Stimulated activated CD8-positive, alpha-beta memory T cell treated with anti-CD3 and anti-CD28 coated beads, Interleukin-15, amount 100 ng/mL, for 24 hours (primary cell): ENCODE results near the gene HS6ST3.

Source experiments
- DNase-seq: peaks from one replicate; pipeline ENCODE4 v3.0.0-alpha.2; 2020; ENCODE audit warnings: low read depth

HS6ST3 gene

DNA sequence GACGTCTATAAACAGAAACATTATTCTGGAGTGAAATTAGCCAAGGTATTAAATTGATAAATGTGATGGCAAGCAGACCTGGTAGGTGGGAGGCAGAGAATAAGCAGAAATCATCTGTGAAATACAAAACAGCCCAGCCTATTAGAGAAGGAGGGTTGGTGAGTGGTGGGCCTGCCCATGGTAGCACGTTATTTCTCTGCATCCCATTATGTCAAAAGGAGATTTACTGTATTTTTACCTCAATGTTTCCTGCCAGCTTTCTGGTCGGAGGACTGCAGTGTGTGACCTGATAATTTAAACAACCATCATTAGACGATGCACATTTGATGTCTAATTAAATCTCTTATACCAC, 703.5 kb downstream of the HS6ST3 start:
- no peak for DNase-seq

DNA sequence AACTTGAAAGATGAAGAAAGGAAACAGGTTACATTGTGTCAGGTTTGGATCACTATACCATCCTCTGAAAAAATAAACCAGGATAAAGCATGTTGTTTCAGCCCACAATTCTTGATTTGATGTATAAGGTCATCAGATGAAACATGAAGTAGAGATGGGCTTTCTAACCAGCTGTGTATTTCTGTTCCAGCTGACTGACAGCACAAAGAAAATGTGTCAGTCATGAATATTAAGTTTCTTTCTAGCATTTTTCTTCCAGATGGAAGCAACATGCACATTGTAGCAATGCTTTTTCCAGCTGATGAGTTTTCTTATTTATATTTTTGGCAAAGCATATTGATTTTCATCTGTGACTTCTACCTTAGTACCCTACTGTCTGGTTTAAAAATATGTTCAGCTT, 704.8 kb downstream of the HS6ST3 start:
- no peak for DNase-seq

DNA sequence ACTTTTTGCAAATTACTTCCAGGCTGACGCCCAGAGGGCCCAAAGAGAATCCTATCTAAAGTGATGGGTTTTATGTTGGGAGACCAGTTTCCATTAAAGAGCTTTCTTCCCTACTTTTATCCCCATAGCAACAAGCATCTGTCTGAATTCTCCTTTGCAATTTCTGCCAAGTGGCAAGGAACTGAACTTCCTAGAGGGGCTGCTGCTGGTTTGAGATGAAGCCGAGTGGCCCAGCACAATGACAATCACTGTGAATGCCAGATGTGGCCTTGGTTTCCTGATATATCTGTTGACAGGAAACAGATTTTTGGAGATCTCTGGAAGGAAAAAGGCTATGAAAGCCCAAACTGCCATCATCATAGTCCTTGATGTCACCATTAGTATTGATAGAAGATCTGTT, 705.8 kb downstream of the HS6ST3 start:
- DNase-seq = no peak

DNA sequence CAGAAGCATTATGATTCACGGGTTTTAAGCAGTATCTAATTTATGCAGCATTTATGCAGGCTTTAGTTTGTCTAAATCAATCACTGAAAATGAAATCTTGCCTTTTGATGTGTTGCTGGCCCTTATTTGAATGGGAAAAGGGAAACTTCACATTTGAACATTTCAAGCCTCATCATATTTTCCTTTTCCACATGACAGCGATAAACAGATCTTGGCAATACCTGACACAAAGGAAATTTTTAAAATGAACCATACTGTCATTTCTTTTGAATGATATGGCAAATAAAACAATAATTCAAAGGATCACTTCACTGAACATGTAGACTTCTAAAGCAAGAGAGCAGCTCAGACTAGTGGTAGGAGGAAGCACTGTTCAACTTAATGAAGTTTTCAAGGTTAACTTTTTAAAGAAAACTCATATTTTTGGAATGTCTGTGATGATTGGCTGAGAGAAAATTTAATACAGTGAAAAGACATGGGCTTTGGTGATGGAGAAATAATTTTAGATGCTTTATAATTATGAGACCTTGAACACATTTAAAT, 706.3 kb downstream of the HS6ST3 start:
- DNase-seq = no peak

DNA sequence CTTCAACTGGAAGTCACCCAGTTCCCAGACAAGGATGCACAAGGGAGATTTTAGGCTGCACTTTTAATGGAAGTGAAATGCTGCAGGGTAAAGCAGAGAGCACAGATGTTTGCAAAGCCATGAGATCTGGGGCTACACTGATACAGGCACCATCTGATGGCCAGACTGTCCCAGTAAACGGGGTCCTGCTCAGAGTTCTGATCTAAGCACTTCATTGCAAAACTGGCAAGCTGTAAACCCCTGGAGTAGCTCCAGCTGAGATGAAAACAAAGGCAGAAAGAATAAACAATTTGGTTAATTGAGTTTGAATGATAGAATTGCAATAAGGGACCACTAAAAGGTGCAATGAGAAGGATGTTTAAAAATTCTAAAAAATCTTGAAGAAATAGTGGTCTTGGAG, 707.2 kb downstream of the HS6ST3 start:
- no peak for DNase-seq

DNA sequence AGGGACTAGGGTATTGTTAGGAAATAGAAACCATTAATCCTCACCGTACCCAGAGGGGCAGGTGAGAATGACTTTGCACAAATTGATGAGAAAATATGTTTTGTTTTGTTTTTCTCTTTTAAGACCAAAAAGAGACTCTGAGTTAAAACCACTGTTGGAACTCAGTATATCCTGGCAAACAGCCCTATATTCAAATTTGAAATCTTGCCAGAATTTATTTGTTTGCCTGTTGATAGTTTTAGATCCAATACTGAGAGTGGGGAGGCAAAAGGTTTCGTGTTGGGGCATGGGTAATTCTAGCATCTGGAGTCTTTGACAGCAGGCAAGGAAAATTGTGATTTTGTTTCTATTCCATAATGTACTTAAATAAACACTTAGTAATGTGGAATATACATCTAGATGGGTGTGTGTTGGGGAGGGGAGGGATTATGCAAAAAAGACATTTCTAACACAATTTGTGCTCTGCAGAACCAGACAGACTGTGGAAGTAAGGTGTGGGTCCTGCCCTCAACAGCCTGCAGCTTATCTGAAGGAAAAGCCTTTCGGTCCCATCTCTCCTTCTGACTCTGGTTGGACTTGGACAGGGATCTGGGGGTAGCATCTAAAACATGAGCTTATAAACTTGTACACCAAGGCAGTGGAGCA, 713.7 kb downstream of the HS6ST3 start:
- DNase-seq = no peak

DNA sequence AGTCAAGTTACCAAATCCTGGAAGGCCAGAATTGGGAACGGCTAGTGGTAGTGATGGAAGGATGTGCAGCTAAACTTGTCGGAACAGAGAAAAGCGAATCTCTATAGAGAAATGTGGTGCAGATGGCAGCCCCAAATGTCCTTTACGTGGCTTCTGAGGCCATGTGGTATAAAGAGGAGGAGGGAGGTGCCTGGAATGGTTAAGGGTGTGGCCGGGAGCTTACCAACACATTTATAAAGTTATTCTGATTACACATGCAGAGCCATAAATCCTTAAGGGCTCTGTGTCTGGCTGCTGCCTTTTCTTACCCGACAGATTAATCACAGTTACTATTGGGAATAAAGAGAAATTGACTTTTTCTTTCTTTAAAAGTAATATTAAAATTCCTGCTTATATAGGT, 714.3 kb downstream of the HS6ST3 start:
- DNase-seq = no peak

DNA sequence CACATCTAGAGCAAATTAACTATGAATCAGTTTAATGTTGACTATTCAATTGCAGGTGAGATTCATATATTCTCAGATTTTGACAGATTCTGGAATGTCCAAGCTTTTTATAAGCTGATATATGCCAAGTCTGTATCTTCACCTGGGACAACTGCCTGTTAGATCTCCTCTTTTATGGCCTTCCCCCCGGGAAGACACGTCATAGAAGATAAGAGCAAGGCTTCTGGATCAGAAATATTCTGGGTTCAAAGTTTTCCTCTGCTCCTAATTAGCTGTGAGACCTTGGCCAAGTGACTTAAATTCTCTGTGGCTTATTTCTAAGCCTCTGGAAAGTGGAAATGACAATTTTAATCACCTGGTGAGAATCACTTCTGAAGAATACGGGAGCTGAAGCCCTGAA, 716.8 kb downstream of the HS6ST3 start:
- DNase-seq = no peak

DNA sequence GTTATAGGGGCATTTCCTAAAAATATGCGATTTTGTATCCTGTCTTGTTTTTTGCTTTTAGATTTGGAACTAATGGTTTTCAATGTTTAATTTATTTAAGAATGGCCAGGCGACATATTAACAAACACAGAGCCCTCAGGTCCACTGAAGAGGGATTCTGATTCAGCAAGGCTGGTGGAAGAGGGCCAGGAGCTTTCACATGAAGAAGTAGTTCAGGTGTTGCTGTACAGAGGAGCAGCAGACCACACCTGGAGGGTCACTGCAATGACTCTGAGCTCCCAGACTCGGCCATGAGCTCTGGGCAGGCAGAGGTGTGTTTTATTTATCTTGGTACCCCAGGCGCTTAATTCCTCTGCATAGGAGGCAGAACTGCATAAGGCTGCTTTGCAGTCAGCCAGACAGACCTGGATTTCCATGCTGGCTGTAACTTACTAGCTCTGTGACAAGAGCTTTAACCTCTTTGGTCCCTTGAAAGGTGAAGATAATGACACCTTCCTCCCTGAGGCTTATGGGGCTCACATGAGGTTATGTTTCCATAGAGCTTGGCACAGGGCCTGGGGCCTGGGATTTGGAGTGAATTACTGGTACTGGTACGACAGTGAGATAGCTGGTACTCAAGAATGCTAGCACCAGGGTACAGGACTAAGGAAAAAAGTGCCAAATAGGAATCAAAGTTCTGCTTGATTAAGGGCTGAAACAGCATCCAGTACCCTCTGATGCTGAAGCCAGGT, 719.6 kb downstream of the HS6ST3 start:
- no peak for DNase-seq

DNA sequence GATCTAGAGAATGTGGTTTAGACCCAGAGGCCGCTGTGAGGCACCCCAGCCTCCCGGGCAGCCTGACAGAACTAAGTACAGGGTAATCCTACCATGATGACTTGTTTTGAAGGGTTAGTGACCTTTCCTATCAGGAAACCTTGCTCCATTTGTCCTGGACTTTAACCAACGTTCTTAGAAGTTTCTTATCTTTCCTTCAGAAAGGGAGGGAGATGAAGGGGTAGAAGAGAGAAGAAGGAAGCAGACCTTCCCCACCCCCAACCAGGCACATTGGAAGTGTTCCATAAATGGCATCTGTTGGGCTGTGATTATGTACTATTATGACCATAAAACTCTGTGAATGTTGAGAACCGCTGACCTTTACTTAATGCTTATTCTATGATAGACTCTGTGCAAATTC, 720.2 kb downstream of the HS6ST3 start:
- no peak for DNase-seq

DNA sequence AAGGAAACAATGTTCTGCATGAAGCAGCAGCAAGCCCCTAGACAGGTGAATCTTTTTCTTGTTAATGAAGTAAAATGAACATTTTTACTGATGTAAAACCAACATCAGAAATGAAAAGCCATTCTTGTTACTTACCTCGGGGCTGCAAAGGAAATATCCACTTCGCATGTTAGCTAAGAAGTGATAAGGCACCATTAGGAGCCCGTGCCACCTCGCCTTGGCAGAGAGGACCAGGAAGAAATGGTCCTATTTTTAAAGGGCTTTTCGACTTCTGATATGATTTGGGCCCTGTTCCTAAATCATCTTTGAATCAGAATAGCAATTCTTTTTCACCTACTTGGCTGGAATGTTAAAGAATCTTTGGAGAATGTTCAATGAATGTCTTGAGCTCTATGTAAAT, 721.1 kb downstream of the HS6ST3 start:
- DNase-seq = no peak

DNA sequence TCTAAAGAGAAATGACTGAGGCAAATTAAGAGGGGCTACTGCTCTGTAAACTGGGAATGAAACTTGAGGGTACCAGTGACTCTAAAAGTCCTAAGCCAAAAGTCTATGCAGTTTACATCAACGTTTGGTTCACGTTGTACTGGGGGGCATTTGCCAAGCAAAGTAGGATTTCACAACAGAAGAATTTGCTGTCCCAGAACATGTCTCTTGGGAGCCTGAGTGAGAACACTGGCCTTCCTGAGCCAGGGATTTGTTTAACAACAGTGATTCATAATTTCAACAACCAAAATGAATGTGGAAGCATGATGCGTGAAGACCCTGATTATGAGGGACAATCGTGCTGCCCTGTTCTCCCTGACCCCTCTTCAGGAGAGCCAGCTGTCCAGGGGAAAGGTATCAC, 726.4 kb downstream of the HS6ST3 start:
- DNase-seq = no peak

DNA sequence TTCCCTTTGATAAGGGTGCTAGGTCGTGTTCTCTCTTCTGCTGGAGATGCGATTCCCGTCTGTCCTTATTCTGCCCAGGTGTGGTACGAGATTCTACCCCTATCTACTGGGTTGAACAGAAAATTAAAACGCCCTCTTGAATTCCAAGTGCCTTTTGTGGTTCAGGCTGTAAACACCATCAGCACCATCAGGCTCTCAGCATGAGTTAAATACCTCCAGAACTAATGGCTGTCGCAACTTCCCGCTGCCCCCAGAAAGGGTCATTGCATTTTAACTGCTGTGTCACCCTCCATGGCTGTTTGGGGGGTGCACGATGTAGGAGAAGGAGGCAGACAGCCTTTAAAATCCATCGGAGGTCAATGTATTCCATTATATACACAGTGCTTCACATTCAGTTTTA, 727.0 kb downstream of the HS6ST3 start:
- DNase-seq = no peak

DNA sequence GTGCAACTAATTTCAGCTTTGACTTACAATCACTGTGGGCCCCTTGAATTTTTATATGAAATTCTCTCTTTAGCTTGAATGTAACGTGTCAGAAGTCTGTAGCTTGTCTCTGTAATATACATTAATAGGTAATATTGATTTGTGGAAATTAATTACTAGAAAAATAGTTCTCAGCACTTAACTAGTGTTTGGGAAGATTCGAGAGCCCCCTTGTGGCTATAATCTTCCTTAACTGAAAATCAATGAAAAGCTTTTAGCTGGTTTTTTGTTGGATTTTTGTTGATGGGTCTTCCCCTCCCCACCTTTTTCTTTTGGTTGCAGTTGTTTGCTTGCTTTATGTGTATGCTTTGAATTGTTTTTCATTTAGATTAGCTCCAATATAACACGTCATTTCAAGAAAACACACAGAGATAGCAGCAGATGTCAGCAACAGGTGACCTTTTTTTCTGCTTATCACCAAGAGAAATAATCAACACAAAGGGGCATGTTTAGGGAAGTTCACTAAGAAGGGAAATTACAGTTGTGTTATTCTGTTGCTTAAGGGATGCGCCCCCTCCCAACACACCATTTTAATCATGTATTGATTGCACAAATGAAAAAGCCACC, 727.5 kb downstream of the HS6ST3 start:
- no peak for DNase-seq

DNA sequence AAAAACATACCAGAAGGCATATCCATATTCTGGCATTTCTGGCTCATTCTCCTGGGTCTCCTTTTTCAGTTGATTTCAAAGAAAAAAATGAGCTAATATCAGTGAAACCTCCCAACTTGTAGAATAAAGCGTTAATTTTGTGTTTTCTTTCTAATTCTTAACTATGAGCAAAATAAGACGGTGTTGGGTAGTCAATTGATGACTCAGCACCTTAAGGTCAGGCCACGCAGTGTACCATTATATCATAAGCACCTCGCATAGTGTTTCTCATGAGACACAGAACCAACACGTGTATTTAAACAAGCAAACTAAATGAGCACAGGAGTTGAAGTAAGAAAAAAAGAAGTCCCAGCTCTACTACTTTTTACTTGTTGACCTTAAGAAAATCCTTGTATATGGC, 729.5 kb downstream of the HS6ST3 start:
- DNase-seq = no peak

DNA sequence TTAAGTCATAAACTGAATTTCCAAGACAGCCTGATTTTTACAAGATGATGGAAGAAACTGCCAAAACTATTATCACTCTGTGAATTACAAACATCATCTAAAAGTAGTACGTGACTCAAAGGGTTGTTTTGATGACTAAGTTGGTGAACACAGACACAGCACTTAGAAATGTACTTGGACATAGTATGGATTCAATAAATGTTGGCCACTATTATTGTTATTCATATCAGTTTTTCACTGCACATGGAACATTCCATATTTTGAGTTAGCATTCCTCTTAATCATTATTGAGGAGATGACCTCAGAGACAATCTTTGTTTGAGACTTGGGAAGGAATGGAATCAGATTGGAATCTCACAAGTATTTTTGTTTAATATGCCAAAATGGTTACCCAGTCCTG, 731.5 kb downstream of the HS6ST3 start:
- DNase-seq = no peak

DNA sequence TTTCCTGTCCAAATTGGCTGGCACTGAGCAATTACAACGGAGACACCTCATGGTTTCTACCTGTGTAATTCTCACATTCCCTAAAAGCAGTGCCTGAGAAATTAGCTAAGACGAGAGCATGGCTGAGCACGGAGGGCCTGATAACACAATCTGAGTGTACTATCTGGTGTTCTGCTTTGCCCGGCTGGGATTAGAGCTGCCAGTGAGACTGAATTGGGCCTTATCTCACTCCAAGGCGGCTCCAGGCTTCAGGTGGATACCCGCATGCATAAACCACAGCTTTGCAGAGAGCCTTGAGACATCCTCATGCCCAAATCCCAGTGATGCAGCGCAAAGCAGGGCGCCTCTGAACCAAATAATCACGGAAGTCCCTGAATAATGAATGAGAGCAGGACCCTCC, 732.1 kb downstream of the HS6ST3 start:
- DNase-seq = no peak

DNA sequence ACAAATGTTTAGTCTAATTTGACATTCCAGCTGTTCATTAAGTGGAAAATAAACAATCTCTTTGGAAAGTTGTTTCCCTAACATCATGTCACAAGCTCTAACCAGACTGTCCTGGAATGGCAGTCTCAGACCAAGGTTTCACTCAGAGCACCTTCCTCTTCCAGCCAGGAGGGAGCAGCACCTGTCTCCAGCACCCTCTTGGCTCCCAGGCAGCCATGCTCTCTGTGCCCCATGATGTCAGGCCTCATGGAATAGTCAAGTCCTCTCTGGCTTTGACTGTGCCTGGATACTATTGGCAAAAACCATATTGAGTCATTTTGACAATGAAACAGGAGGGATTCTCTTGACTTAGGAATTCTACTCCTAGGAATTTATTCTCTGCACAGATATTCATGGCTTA, 733.0 kb downstream of the HS6ST3 start:
- no peak for DNase-seq

DNA sequence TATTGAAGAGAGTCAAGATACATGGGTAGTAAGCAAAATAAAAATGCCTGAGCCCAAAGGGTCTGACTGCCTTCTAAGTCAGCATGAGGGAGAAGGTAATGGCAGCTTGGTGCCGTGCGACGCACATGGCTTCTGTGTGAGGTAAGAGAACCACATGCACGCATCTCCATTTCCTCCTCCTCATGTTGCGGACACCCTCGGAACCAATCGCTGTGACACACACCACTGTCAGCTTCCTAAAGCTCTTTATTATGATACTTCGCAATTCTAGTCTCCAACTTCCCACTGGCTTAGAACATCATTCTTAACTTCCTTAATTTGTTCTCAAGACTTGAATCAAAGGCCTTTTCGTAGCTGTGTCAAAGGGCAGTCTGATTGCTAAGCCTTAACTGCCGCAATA, 734.2 kb downstream of the HS6ST3 start:
- no peak for DNase-seq

DNA sequence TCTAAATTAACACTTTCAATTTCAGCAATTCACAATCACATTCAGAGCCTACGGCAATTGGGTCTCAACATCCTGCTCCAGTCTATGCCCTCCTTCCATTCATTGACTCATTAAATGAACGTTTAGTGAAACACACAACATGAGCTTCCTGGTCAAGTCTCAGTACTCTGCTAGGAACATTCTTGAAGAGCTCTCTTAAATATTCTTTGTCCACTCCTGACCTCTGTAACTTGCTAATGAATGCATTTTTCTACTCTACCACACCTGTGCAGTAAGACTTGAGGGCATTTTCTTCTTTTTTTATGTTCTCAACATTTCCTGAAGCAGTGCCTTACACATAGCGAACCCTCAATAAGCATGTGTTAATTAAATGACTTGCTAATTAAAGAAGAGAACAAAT, 735.7 kb downstream of the HS6ST3 start:
- DNase-seq = no peak

DNA sequence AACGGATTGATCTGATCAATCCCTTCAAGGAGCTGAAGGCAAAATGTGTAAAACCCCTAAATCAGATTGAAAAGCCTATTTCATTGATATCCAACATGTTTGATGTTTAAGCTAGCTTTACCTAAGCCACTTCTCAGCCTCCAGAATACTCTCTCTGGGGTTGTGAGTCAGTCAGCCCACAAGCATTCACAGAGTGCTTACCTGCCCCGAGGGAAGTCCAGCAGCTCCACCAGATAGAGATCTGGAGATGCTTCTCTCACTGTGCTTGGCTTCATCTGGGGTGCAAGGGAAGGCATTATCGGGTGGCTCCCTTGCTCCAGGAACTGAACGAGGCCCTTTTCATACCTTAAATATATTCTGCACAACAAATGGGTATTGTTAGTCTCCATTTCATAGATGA, 744.7 kb downstream of the HS6ST3 start:
- no peak for DNase-seq

DNA sequence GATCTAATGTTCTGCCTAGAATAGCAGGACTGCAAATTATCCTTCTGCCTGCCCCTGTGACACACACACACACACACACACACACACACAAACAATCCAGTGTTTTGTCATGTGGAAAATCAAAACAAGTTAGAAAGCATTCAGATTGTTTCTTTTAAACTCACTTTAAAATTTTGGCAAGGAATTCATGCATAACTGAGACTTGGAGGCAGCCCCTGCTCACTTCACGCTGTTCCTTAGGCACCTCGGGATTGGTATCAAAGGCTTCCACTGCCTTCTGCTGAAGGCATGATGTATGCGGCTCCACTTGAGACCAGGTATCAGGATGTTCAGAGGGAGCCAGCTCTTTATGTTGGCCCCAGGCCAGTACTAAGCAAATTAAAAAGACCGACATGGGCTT, 745.6 kb downstream of the HS6ST3 start:
- DNase-seq = no peak

DNA sequence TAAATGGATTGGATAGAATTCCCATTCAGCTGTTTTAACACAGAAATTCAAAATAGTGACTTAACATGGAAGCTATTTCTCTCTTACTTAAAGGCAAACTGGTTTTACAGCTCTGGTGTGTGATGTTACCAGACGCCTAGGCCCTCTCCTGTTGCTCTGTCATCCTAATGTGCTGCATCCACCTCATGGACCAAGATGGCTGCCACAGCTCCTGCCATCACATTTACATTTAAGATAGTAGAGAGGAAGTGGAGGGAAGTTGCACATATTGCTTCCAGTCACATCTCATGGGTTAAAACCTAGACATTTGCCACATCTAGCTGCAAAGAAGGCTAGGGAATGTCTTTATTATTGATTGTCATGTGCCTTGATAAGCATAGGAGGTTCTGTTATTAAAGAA, 746.8 kb downstream of the HS6ST3 start:
- no peak for DNase-seq

DNA sequence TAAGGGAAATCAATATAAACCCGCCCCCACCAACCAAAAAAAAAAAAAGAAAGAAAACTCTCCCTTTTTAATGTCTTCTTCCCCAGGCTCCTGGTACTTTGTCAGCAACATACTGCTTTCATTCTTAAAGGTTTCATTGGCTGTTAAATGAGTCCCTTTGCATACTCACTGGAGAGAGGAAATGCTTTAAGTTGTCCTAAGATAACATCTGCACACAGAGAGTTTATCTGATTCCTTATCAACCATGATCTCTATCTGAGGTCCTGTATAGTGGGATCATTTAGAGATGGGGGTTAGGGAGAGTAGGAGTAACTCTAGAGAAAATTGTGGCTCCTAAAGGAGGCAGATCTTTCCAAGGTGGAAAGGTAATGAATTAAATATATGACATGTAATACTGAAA, 747.9 kb downstream of the HS6ST3 start:
- DNase-seq = no peak
